A673 (cell line): Measurements from ENCODE around the gene PBRM1. TPM values are rescaled to one million over a fixed set of nuclear protein-coding genes. Genes with fewer than 3 reads are reported as not detected.

Experiments used
- BruUV-seq: library from RNA; stranded (reverse); fragments of 400-500 nt; replicated peaks from 2 replicates; lab custom pipeline; 2021; lab: Mats Ljungman, UMichigan
- CTCF ChIA-PET: fragments of 300-600 bp; sonication (Branson Sonifier 250); formaldehyde crosslinking; loops from one replicate; lab custom pipeline; 2022; ENCODE audit warnings: antibody characterized with exemption; lab: Charles Lee
- POLR2A ChIA-PET: fragments of 300-600 bp; sonication (Branson Sonifier 250); formaldehyde crosslinking; loops from one replicate; lab custom pipeline; 2022; ENCODE audit warnings: antibody characterized with exemption; ENCODE audit not compliant: low non-redundant PET; lab: Charles Lee
- DNase-seq: peaks from one replicate; pipeline ENCODE4 v3.0.0-alpha.2; 2015; ENCODE audit warnings: low spot score
- H3K27ac ChIP-seq: fragments of 200-600 bp; sonication (generic); 2 replicates; pipeline ENCODE4 v1.5.1; 2016; ENCODE audit warnings: mixed run types, low read depth, mild to moderate bottlenecking, mixed read lengths, antibody characterized with exemption, low read length; ENCODE audit not compliant: poor library complexity, severe bottlenecking
- H3K27me3 ChIP-seq: fragments of 200-600 bp; sonication (generic); replicated peaks from 2 replicates; pipeline ENCODE4 v1.6.1; 2017; ENCODE audit warnings: mixed run types, low read depth, mild to moderate bottlenecking, mixed read lengths, antibody characterized with exemption, low read length; ENCODE audit not compliant: insufficient read depth, poor library complexity
- H3K36me3 ChIP-seq: fragments of 200-600 bp; sonication (generic); 2 replicates; pipeline ENCODE4 v1.6.1; 2016; ENCODE audit warnings: mixed run types, mild to moderate bottlenecking, mixed read lengths, antibody characterized with exemption, low read length; ENCODE audit not compliant: insufficient read depth, poor library complexity, severe bottlenecking
- H3K4me1 ChIP-seq: fragments of 200-600 bp; sonication (generic); 2 replicates; pipeline ENCODE4 v1.6.1; 2017; ENCODE audit warnings: mixed run types, mild to moderate bottlenecking, mixed read lengths, antibody characterized with exemption, low read length; ENCODE audit not compliant: insufficient read depth, poor library complexity, severe bottlenecking
- H3K4me3 ChIP-seq: fragments of 200-600 bp; sonication (generic); 2 replicates; pipeline ENCODE4 v1.5.1; 2016; ENCODE audit warnings: low read depth, mixed run types, mild to moderate bottlenecking, mixed read lengths, low read length; ENCODE audit not compliant: poor library complexity, severe bottlenecking
- H3K9me3 ChIP-seq: fragments of 200-600 bp; sonication (generic); 2 replicates; pipeline ENCODE4 v1.6.1; 2016; ENCODE audit warnings: mixed run types, low read depth, mild to moderate bottlenecking, mixed read lengths, antibody characterized with exemption, low read length; ENCODE audit not compliant: poor library complexity, severe bottlenecking
- EZH2 ChIP-seq: fragments of 200-600 bp; sonication (generic); IDR thresholded peaks from 2 replicates; pipeline ENCODE4 v1.6.1; 2017; ENCODE audit warnings: borderline replicate concordance, low read depth, mild to moderate bottlenecking, mixed read lengths, antibody characterized with exemption, low read length; ENCODE audit not compliant: poor library complexity, severe bottlenecking
- intact Hi-C: fragments of 100-400 bp; cut with micrococcal nuclease; formaldehyde crosslinking; loops from one replicate; pipeline ENCODE4 v1.10.0; 2022; ENCODE audit not compliant: unreplicated experiment
- total RNA-seq: library from RNA; stranded (reverse); gene quantifications from 2 replicates; pipeline ENCODE4 v1.2.3, GENCODE V29; 2021
- TF ChIP-seq, protein P1 (sequence below): fragments of 300-800, 200-600 bp; sonication (generic); conservative IDR thresholded peaks from 2 replicates; pipeline ENCODE4 v1.5.1; 2017; ENCODE audit warnings: low read depth, mild to moderate bottlenecking, antibody characterized with exemption, low read length, moderate library complexity, mixed read lengths

PBRM1 gene
- total RNA-seq, 1 experiment from 2014 or later = 65.0 TPM

DNA sequence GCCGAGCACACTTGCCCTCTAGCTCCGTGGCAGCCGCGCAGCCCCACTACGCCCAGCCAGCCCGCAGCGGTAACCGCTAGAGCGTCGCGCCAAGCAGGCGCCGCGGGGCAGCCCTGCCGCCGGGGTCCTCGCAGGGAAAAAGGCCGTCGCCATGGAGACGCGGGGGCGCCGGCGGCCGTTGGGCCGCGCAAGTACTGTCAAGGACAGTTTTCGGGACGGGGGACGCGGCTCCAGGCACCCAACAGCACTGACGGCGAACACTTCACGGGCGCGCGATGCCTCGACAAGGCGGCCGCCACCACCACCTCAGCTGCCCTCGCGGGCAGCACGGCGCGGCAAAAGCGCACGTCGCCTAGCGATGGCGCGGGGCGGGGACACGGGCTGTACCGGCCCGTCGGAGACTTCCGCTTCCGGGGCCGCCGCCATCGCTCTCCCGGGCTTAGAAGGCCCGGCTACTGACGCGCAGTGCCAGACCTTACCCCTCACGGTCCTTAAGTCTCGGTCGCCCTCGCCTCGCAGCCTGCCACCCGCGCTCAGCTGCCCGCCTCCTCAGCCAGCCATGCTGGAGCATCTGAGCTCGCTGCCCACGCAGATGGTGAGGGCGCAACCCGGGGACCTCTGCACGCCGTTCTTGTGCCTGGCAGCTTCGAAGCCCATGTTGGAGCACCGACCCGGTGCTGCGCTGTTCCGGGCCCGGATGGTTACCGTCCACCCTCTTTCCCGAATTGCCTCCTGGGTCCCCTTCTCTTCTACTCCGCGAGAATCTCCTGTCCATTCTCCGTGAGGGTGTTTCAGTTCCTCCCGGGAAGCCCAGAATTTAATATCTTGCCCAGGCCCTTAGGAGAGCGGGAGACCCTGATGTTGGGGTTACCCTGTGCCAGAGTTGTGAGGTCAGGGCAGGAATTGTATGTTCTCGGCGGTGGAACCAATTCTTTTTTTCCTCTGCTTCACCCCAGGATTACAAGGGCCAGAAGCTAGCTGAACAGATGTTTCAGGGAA, 20.3 kb upstream of the PBRM1 start, which contains the start of the genes GLT8D1 and SPCS1:
TSS of gene GLT8D1 (minus strand) at position 104 of the 999 bp plus-strand sequence. CDS start 5,331 bp downstream, outside the sequence.
TSS of gene SPCS1 (plus strand) at position 419 of the 999 bp plus-strand sequence. CDS start at position 560, 141 bp downstream.
- Histone ChIP-seq H3K36me3 (peaks cover 6% of the 10 kb centered on the region), H3K27me3 (no peaks in the 10 kb centered on the region), H3K4me3 (peak within 1 kb of the TSS; percentile 83), H3K9me3 (no peaks in the 10 kb centered on the region), H3K27ac (peak within 1 kb of the TSS; percentile 76), H3K4me1 (no peaks in the 10 kb centered on the region)
- ChIA-PET POLR2A (no interaction called here), CTCF (no interaction called here)
- TF ChIP-seq, protein P1, sequence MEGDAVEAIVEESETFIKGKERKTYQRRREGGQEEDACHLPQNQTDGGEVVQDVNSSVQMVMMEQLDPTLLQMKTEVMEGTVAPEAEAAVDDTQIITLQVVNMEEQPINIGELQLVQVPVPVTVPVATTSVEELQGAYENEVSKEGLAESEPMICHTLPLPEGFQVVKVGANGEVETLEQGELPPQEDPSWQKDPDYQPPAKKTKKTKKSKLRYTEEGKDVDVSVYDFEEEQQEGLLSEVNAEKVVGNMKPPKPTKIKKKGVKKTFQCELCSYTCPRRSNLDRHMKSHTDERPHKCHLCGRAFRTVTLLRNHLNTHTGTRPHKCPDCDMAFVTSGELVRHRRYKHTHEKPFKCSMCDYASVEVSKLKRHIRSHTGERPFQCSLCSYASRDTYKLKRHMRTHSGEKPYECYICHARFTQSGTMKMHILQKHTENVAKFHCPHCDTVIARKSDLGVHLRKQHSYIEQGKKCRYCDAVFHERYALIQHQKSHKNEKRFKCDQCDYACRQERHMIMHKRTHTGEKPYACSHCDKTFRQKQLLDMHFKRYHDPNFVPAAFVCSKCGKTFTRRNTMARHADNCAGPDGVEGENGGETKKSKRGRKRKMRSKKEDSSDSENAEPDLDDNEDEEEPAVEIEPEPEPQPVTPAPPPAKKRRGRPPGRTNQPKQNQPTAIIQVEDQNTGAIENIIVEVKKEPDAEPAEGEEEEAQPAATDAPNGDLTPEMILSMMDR = no peak
- no peak for TF ChIP-seq EZH2
- no TSS peak for BruUV-seq
- peak; percentile 83 for DNase-seq
- intact Hi-C loops = no loop called here

DNA sequence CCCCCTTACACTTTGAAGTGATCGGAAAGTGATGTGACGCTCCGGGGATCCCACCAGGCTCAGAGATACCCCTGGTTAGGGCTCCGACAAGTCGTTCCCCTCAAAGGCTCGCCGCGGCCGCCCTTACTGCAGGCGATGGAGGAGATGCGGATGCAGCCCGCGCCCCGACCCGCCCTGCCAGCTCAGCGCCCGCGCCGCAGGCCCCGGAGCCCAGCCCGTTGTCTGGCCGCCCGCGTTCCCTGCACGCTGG, 19.6 kb upstream of the PBRM1 start:
- ChIA-PET POLR2A (no interaction called here), CTCF (no interaction called here)
- Histone ChIP-seq H3K9me3 (no peaks in the 10 kb centered on the region), H3K36me3 (peaks cover 6% of the 10 kb centered on the region), H3K4me1 (no peaks in the 10 kb centered on the region), H3K4me3 (peak overlapping the region; percentile 83), H3K27ac (peak overlapping the region; percentile 76), H3K27me3 (no peaks in the 10 kb centered on the region)
- BruUV-seq = no TSS peak
- intact Hi-C loops = no loop called here
- no peak for DNase-seq
- TF ChIP-seq, protein P1 = no peak
- TF ChIP-seq EZH2 = no peak

DNA sequence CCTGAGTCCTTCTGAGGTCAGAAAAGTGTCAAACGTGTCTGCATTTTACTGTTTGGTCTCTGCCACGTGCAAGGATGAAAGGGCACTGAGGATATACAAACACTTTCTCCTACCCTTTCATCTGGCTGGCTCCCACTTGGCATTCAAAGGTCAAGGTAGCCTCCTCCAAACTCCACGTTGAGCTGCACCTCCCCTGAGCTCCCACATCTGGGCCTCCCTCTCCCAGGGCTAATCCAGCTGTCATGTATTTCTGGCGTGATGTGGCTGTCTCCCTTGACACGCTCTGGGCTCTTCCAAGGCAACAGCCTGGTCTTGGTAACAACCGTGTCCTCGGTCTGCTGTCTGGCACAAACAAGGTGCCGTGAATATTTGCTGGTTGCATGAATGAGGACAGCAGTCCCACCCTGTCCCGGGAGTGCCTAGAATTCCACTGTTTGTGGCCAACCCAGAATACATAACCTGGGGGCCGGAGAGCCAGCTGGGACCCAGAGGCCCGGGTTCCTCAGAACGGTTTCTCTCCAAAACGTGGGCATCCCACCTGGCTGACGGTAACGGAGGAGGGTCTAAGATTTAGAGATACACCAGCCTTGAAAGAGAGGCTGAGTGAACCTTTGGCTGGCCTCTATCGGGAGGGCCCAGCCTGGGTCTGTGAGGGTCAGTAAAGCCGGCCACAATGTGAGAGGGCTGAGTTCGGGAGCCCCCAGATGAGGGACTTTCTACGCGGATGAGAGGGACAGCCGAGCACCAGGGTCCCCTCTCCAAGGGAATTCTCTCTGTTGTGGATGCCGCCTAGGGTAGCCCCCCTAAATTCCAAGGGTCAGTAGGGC, 19.1 kb upstream of the PBRM1 start:
- POLR2A ChIA-PET = no interaction called here
- peaks cover 6% of the 10 kb centered on the region for H3K36me3 ChIP-seq
- peak overlapping the region; percentile 83 for H3K4me3 ChIP-seq
- no peak for TF ChIP-seq EZH2
- TF ChIP-seq, protein P1 = no peak
- intact Hi-C loops = no loop called here
- no peaks in the 10 kb centered on the region for H3K27me3 ChIP-seq
- no peaks in the 10 kb centered on the region for H3K4me1 ChIP-seq
- peak overlapping the region; percentile 76 for H3K27ac ChIP-seq
- no TSS peak for BruUV-seq
- no peaks in the 10 kb centered on the region for H3K9me3 ChIP-seq
- DNase-seq = peak; percentile 6
- CTCF ChIA-PET = no interaction called here
